Loucy (cell line): ENCODE measurements around the gene SKA1.

ENCODE experiments used
- EZH2phosphoT487 ChIP-seq: fragments of 200-600 bp; IDR thresholded peaks from 2 replicates; pipeline ENCODE4 v1.6.1; 2018; ENCODE audit warnings: antibody characterized with exemption, mild to moderate bottlenecking, moderate library complexity, borderline replicate concordance
- TF ChIP-seq, protein P1 (sequence below): fragments of 200-600 bp; sonication (generic); conservative IDR thresholded peaks from 2 replicates; pipeline ENCODE4 v1.5.1; 2014; ENCODE audit warnings: mild to moderate bottlenecking, antibody characterized with exemption, low read length

DNA sequence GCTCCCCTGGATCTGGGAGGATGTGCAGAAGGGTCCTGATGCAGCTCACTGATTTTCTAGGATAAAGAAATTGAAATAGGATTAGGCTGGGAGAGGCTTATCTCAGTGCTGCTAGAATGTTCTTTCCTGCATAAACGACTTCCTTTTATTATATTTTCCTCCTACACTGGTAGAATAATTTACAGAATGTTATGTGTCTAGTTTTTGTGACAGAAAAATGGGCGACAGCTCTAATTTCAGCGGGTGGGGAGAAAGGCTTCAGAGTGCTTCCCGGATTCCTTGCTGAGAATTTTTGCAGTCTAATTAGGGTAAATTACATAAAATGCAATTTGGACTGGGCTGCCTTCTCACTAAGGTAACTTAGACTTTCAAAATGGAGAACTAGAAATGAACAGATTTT lies 66.2 kb downstream of the SKA1 start:
- TF ChIP-seq, protein P1, sequence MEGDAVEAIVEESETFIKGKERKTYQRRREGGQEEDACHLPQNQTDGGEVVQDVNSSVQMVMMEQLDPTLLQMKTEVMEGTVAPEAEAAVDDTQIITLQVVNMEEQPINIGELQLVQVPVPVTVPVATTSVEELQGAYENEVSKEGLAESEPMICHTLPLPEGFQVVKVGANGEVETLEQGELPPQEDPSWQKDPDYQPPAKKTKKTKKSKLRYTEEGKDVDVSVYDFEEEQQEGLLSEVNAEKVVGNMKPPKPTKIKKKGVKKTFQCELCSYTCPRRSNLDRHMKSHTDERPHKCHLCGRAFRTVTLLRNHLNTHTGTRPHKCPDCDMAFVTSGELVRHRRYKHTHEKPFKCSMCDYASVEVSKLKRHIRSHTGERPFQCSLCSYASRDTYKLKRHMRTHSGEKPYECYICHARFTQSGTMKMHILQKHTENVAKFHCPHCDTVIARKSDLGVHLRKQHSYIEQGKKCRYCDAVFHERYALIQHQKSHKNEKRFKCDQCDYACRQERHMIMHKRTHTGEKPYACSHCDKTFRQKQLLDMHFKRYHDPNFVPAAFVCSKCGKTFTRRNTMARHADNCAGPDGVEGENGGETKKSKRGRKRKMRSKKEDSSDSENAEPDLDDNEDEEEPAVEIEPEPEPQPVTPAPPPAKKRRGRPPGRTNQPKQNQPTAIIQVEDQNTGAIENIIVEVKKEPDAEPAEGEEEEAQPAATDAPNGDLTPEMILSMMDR: no peak
- no peak for TF ChIP-seq EZH2phosphoT487
